GM21360 (cell line): Measurements from ENCODE around the gene KLRF1.
"Not testable (repeated sequence)": the region's sequence is repeated elsewhere in the genome, so short reads cannot be mapped to it uniquely, and the experiment has no call there.

Experiments
- ATAC-seq: cut with Tn5 transposase; IDR thresholded peaks from one replicate; pipeline ENCODE4 v1.9.1; 2021; ENCODE audit warnings: mild to moderate bottlenecking, moderate library complexity; ENCODE audit not compliant: unreplicated experiment

Gene KLRF1

DNA sequence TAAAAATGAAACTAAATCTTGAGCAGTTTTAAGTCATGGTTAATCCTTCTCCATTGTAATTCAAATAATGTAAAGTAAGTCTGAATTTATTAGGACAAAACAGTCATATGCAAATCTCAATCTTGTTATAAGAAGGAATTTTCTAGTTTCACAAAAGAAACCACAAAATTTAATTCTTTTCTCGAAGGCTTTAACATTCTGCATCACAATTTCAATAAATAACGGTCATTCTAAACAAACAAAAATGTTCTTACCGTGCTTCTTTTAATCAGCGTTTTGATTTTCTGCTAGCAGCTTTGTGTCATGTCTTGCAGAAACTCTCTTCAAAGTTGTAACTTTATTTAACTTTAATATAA lies 41.6 kb downstream of the KLRF1 start:
- no peak for ATAC-seq

DNA sequence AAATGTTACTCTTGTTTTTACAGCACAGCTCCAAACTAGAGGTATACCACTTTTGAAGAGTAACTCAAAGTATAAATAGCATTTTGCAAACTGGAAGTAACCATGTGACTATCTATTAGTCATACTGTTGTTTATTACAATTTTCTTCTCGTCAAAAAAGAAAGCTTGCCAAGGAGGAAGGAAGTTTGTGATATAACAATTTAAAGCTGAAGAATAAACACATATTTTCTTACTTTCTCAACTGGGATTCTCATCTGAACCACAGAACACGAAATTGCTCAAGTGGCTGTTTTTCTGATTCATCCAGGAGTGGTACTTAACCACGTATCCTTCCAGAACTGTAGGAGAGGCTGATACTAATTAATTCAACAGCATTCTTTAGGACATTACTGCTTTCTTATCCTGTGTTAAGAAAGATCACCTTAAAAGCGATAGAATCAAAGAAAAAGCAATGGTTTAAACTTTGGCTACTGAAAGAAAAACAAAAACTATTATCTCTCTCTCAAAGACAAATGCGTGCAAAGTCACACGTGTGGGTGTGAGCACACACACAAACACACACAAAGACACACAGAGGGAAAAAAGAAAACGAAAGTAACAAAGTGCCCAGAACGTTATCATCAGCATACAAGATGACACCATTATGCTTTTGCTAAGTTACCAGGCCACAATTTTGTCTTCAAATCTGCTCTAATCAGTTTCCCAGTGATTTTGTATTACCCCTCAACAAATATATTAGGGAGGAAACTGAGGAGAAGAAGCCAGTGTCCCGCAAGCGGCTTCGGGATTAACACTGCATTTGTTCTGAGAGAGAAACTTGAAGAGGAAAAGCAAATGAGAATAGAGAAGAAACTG lies 42.3 kb downstream of the KLRF1 start, which contains the start of gene CLEC2B:
Gene CLEC2B, minus strand, starts transcription at position 48 of the 855 bp plus-strand sequence.
- no peak for ATAC-seq

DNA sequence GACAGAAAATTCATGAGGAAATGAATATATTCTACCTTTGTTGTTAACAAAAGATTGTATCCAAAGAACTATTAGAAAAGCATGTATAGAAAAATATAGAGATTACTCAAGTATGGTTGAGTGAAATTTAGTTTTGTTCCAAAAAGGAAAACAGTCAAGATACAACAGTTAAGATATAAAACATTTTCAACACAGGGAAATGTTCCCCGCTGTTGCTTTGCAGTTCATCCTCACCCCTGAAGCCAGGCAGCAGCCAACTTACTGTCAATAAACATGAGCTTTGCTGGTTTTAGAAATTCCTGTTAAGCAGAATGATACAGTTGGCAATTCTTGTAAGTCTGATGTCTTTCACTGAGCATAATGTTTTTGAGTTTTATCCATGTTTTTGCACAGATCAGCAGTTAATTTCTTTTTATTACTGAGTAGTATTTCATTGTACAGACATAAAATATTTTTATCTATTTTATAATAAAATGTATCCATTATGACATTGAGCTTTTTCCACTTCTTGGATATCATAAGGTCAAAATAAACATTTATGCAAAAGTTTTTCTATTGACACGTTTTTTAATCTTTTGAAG lies 43.1 kb downstream of the KLRF1 start:
- ATAC-seq = no peak

DNA sequence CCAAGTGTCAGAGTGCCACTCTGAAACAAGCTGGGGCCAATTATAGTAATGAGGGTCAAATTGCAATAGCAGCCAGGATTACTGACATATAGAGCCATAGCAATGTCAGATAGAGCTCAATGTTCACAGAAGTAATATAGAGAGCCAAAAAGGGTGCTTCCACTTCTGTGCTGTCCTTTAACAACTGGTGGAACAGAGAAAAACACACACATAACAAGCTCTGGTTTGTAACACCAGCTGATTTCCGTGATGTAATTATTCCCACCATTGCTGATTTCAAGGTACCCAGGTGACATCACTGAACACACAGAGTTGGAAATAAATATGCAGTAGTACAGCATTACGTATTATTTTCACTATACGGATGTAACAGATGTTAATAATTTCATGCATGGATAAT lies 44.9 kb downstream of the KLRF1 start:
- no peak for ATAC-seq

DNA sequence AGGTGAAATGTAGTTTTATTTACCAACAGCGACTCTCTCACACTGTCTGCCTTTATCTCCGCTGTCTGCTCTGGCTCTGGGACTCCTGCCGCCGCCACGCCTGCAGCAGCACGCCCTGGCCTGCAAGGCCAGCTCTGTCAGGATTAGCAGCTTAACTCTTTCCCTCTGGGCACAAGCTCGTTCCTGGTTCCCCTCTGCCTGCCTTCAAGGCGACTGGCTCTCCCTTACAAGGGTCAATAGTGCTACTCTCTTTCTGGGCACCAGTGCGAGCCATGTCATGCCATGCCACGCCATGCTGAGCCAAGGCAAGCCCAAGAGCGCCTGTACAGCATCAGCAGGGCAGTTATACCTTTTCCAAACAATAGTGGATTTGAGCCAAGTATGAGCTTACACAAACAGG lies 45.5 kb downstream of the KLRF1 start:
- no peak for ATAC-seq

DNA sequence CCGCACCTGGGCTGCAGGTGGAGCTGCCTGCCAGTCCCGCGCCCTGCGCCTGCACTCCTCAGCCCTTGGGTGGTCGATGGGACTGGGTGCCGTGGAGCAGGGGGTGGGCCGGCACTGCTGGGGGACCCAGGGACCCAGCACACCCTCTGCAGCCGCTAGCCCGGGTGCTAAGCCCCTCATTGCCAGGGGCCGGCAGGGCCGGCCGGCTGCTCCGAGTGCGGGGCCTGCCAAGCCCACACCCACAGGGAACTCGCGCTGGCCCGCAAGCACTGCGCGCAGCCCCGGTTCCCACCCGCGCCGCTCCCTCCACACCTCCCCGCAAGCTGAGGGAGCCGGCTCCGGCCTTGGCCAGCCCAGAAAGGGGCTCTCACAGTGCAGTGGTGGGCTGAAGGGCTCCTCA lies 48.8 kb downstream of the KLRF1 start:
- not testable (repeated sequence) for ATAC-seq

DNA sequence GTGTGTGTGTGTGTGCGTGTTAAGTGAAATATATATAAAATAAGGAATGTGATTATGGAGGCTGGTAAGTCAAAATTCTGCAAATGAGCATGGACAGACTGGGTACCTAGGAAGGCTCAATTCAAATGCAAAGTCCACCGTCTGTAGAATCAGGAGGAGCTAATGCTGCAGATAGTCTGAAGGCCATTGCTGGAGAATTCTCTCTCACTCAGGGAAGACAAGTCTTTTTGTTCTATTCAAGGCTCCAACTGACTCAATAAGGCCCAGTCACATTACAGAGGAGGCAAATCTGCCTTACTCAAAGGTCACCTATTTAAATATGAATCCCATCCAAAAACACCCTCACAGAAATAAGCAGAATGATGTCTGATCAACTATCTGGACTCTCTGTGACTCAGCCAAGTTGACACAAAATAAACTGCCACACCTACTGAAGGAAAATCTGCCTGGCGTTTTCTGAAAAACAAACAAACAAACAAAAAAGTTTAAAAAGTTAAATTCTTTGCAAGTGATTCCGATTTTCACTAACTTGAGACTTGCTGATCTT lies 53.3 kb downstream of the KLRF1 start:
- ATAC-seq = no peak

DNA sequence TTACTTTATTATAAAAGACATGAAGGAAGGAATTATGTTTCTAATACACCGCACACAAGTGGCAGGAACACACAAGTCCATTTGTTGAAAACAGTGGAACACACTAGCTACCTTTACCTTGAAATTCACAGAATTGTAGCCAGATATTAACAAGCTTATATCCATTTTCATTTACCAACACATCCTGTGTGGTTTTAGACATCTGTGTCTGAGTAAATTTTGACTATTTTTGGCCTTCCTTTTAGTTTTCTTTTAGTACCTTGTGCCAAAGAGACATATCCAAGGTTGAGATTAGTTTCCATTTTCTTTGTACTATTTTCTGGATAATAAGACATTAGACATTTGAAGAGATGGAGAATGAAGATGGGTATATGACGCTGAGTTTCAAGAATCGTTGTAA lies 54.0 kb downstream of the KLRF1 start, which contains the start of gene KLRF2:
Gene KLRF2, plus strand, starts transcription at position 244 of the 400 bp plus-strand sequence. Its CDS starts 107 bp downstream, at position 351.
- ATAC-seq = no peak

DNA sequence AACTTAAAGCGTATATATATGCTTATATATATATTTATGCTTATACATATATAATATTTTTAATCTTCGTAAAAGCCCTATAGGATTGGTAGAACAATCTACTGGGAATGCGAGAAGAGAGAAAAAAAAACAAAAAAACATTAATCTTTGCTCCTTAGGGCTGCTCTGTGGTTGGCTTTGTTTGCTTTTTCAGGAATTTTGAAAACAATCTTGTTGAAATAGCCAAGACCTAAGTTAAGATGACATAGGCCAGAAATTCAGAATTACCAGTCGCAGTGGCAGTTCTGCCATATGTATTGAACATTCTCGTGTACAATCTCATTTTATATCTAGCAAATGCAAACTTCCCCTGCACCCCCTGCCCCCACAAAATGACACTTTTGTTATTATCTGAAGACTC lies 54.7 kb downstream of the KLRF1 start:
- ATAC-seq = no peak

DNA sequence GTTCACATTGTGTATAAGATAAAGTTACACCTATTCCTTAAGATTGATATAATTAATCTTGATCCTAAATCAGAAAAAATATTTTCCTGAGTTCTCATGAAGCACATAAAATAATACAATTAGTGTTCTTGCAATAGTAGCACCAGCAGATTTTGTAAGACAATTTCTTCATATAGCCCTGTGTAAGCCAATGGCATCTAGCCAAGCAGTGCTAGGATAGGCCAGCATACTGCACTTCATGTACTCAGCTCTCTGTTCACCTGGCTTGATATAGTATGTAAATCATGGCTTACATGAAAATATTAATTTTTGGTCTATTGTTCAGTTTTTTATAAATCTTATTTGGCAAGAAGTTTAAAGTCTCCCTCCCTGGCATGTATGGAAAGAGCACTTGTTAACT lies 55.9 kb downstream of the KLRF1 start:
- ATAC-seq = no peak

DNA sequence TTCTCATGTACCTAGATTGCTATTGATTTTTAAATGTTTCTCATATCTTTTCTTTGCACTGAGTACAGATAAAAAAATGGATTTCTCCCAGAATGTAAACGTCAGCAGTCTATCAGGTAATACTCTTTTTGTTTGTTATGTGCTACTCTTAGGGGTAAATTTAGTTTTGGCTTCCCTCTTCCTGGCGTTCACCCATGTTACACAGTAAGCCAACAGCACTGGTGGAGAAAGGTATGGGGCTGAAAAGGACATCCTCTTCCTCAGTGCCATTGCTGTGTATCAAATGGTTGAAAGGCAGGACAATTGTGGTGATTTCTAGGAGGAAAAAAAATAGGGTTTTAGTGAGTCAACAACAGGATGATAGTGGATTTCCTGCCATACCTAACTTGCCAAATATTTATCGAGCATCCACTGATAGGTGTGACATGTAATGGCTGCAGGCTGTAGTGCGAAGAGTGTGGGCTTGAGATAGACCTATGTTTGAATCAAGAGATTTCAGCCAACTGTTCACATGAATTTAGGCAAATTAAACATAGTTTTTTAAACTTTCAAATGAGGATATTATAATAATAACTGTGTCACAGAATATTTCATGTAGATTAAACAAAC lies 61.5 kb downstream of the KLRF1 start:
- ATAC-seq = no peak
